Endodermal cell (in vitro differentiated cells): ENCODE results near the gene NUP42. TPM values are rescaled to one million over a fixed set of nuclear protein-coding genes. Genes with fewer than 3 reads are reported as not detected.
"Not testable (repeated sequence)": the region's sequence is repeated elsewhere in the genome, so short reads cannot be mapped to it uniquely, and the experiment has no call there.

Experiments
- DNase-seq: peaks from one replicate; pipeline ENCODE4 v3.0.0-alpha.2; 2017
- H3K27ac ChIP-seq: 2 replicates; pipeline ENCODE4 v1.5.1; 2013; ENCODE audit warnings: mild to moderate bottlenecking, low read depth, low read length, moderate library complexity
- H3K27me3 ChIP-seq: 2 replicates; pipeline ENCODE4 v1.6.1; 2013; ENCODE audit warnings: mild to moderate bottlenecking, low read length, moderate library complexity; ENCODE audit not compliant: insufficient read depth, control insufficient read depth, poor library complexity, severe bottlenecking
- H3K36me3 ChIP-seq: 2 replicates; pipeline ENCODE4 v1.7.0; 2013; ENCODE audit warnings: mild to moderate bottlenecking, low read length, moderate library complexity; ENCODE audit not compliant: control insufficient read depth, insufficient read depth
- H3K4me1 ChIP-seq: one replicate; pipeline ENCODE4 v1.7.0; 2013; ENCODE audit warnings: low read length; ENCODE audit not compliant: control insufficient read depth, insufficient read depth
- H3K4me3 ChIP-seq: 2 replicates; pipeline ENCODE4 v1.5.1; 2013; ENCODE audit warnings: mild to moderate bottlenecking, low read length, moderate library complexity
- H3K9ac ChIP-seq: 2 replicates; pipeline ENCODE4 v1.6.1; 2013; ENCODE audit warnings: mild to moderate bottlenecking, low read length, moderate library complexity; ENCODE audit not compliant: poor library complexity, severe bottlenecking; ENCODE audit errors: extremely low read depth
- H3K9me3 ChIP-seq: 2 replicates; pipeline ENCODE4 v1.6.1; 2013; ENCODE audit warnings: mild to moderate bottlenecking, low read length, moderate library complexity; ENCODE audit not compliant: control insufficient read depth
- H3K27ac Mint-ChIP-seq: 2 replicates; pipeline ENCODE4 v1.8.0; 2020; ENCODE audit warnings: mixed read lengths
- H3K27me3 Mint-ChIP-seq: 2 replicates; pipeline ENCODE4 v1.8.0; 2021; ENCODE audit warnings: mild to moderate bottlenecking, mixed read lengths; ENCODE audit not compliant: insufficient read depth
- H3K36me3 Mint-ChIP-seq: 2 replicates; pipeline ENCODE4 v1.8.0; 2020; ENCODE audit warnings: low read depth, mixed read lengths
- H3K4me1 Mint-ChIP-seq: 2 replicates; pipeline ENCODE4 v1.8.0; 2020; ENCODE audit warnings: mixed read lengths
- H3K4me3 Mint-ChIP-seq: 2 replicates; pipeline ENCODE4 v1.8.0; 2020; ENCODE audit warnings: mild to moderate bottlenecking, moderate library complexity, mixed read lengths
- H3K9me3 Mint-ChIP-seq: 2 replicates; pipeline ENCODE4 v1.8.0; 2020; ENCODE audit warnings: mild to moderate bottlenecking, mixed read lengths
- WGBS, 2 experiments: methylation state at CpG; one replicate each; pipeline versions ENCODE4 v1.1.5 to v1.1.7; 2013; ENCODE audit warnings: missing lambda C conversion rate in 2 of 2, mixed read lengths in 1 of 2; ENCODE audit not compliant: insufficient coverage in 1 of 2, insufficient read length in 1 of 2; 5-methylcytosine and 5-hydroxymethylcytosine counted together
- total RNA-seq, 2 donors: library from RNA; stranded (reverse); fragmentation: NEBNext Ultra II Directional in 1 of 2; extraction: Animal tissue kit (Norgen Biotek cat#: 25700) in 1 of 2; gene quantifications; 2 replicates in 1 of 2; 3 replicates in 1 of 2; pipeline ENCODE4 v1.2.1, GENCODE V29; 2021
- TF ChIP-seq, protein P1 (sequence below): fragments of 200-600 bp; sonication (generic); conservative IDR thresholded peaks from 2 replicates; pipeline ENCODE4 v1.5.0; 2021; ENCODE audit warnings: antibody characterized with exemption, mild to moderate bottlenecking

The NUP42 gene
- total RNA-seq, 2 donors from 2014 or later: 26.3 to 31.3 TPM

DNA sequence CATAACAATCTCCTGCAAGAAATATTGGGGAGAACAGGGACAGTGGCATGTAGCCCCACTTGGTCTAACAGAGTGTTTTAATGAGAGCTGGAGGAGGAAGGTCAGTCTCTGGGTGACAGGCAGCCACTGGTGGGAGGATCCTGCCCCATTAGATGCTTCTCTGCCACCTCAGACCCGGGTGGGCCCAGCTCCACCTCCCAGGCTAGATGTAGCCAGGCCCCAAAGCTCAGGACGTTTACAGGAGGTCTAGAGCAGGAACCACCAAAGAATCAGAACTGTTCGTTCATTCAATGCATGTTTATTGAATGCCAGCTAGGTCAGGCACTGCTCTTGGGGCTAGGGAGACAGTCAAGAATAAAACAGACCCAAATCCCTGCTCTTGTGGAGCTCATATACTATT, 36.3 kb downstream of the NUP42 start:
- Histone ChIP-seq H3K9ac (no peak overlapping the region), H3K27me3 (no peaks in the 10 kb centered on the region), H3K4me1 (no peaks in the 10 kb centered on the region), H3K27ac (no peak overlapping the region), H3K4me3 (no peak overlapping the region), H3K36me3 (no peaks in the 10 kb centered on the region), H3K9me3 (no peaks in the 10 kb centered on the region)
- Mint-ChIP-seq H3K36me3 (no peaks in the 10 kb centered on the region), H3K4me1 (peaks cover 11% of the 10 kb centered on the region), H3K27me3 (no peaks in the 10 kb centered on the region), H3K9me3 (no peaks in the 10 kb centered on the region), H3K27ac (no peak overlapping the region), H3K4me3 (no peak overlapping the region)
- TF ChIP-seq, protein P1, sequence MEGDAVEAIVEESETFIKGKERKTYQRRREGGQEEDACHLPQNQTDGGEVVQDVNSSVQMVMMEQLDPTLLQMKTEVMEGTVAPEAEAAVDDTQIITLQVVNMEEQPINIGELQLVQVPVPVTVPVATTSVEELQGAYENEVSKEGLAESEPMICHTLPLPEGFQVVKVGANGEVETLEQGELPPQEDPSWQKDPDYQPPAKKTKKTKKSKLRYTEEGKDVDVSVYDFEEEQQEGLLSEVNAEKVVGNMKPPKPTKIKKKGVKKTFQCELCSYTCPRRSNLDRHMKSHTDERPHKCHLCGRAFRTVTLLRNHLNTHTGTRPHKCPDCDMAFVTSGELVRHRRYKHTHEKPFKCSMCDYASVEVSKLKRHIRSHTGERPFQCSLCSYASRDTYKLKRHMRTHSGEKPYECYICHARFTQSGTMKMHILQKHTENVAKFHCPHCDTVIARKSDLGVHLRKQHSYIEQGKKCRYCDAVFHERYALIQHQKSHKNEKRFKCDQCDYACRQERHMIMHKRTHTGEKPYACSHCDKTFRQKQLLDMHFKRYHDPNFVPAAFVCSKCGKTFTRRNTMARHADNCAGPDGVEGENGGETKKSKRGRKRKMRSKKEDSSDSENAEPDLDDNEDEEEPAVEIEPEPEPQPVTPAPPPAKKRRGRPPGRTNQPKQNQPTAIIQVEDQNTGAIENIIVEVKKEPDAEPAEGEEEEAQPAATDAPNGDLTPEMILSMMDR: no peak
- 74 to 83% methylated on average over 2 to 3 of the region's 3 CpGs for WGBS, 2 experiments
- no peak for DNase-seq

DNA sequence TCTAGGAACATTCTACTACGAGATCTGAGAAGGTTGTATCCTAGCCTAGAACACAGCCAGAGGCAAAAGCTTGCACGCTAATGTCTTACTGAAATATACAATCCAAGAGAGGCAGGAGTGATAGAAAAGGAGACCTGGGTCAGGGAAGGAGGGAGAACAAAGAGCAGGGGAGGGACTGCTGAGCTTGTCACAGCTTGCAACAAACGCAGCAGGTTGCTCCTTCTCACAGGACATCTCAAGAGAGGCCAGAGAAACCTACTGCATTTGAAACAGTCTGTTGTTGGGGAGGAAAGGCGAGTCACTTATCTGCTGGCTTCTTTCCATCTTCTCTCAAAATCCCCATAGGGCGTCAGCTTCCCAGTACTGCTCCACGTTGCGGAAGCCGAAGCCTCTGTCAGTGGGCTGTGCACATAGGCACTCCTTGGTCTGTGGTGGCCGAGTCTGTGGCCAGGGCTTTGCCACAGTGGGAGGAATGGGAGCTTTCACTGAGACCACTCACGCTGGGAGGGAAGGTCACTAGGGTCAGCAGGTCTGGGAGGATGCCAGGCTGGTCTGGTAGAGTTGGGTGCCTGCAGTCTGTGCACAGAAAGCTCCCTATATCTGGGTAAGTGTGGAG, 39.0 kb downstream of the NUP42 start:
- Histone ChIP-seq H3K36me3 (no peaks in the 10 kb centered on the region), H3K9me3 (no peaks in the 10 kb centered on the region), H3K27me3 (no peaks in the 10 kb centered on the region), H3K4me3 (no peak overlapping the region), H3K27ac (no peak overlapping the region), H3K4me1 (no peaks in the 10 kb centered on the region), H3K9ac (no peak overlapping the region)
- no peaks in the 10 kb centered on the region for H3K27me3 Mint-ChIP-seq
- WGBS, 2 experiments: 73 to 77% methylated on average over 6 to 10 of the region's 10 CpGs
- H3K4me1 Mint-ChIP-seq: peaks cover 11% of the 10 kb centered on the region
- DNase-seq: peak; percentile 61
- H3K36me3 Mint-ChIP-seq: no peaks in the 10 kb centered on the region
- H3K9me3 Mint-ChIP-seq: no peaks in the 10 kb centered on the region
- TF ChIP-seq, protein P1: no peak
- no peak overlapping the region for H3K27ac Mint-ChIP-seq
- H3K4me3 Mint-ChIP-seq: no peak overlapping the region

- no peak overlapping the region for H3K4me3 ChIP-seq
- H3K36me3 ChIP-seq: no peaks in the 10 kb centered on the region
- H3K27ac ChIP-seq: no peak overlapping the region
- 74 to 80% methylated on average over 5 of the region's 5 CpGs for WGBS, 2 experiments
- Mint-ChIP-seq H3K4me3 (no peak overlapping the region), H3K27ac (no peak overlapping the region), H3K4me1 (peaks cover 11% of the 10 kb centered on the region), H3K27me3 (no peaks in the 10 kb centered on the region), H3K36me3 (no peaks in the 10 kb centered on the region), H3K9me3 (no peaks in the 10 kb centered on the region)
- H3K4me1 ChIP-seq: no peaks in the 10 kb centered on the region
- H3K27me3 ChIP-seq: no peaks in the 10 kb centered on the region
- DNase-seq: no peak
- no peak overlapping the region for H3K9ac ChIP-seq
- H3K9me3 ChIP-seq: no peaks in the 10 kb centered on the region
- TF ChIP-seq, protein P1: peak; percentile 17
Observed at GRCh38 chr7:23222439-23223030, 40.7 kb downstream of the NUP42 start.

GRCh38 chr7:23224364-23224763, 42.5 kb downstream of the NUP42 start:
- not testable (repeated sequence) for H3K27ac ChIP-seq, H3K27ac Mint-ChIP-seq, H3K9me3 Mint-ChIP-seq, H3K36me3 ChIP-seq, H3K4me1 Mint-ChIP-seq, H3K4me3 Mint-ChIP-seq, H3K9me3 ChIP-seq, H3K27me3 Mint-ChIP-seq, H3K4me3 ChIP-seq, DNase-seq, H3K4me1 ChIP-seq, H3K9ac ChIP-seq, H3K27me3 ChIP-seq, H3K36me3 Mint-ChIP-seq
- 89 to 93% methylated on average over 3 to 4 of the region's 4 CpGs for WGBS, 2 experiments
